NCI-H1417 treated with DMSO at 0.1 percent for 48 hours (cell line): ENCODE results near the gene PARL.
"Not testable (repeated sequence)": the region's sequence is repeated elsewhere in the genome, so short reads cannot be mapped to it uniquely, and the experiment has no call there.

Experiments used
- DNase-seq: peaks from one replicate; lab custom pipeline; 2025; lab: John Stamatoyannopoulos, UW

Gene PARL

DNA sequence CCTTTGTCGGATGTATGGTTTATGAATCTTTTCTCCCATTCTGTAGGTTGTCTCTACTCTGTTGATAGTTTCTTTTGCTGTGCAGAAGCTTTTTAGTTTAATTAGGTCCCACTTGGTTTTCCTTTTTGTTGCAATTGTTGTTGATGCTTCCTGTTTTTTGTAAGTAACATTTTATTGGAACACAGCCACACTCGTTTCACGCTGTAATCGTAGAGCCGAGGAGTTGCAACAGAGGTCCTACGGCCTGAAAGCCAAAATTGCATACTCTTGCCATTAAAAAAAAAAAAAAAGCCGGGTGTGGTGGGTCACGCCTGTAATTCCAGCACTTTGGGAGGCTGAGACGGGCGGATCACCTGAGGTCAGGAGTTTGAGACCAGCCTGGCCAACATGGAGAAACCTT lies 100.2 kb downstream of the PARL start:
- not testable (repeated sequence) for DNase-seq

DNA sequence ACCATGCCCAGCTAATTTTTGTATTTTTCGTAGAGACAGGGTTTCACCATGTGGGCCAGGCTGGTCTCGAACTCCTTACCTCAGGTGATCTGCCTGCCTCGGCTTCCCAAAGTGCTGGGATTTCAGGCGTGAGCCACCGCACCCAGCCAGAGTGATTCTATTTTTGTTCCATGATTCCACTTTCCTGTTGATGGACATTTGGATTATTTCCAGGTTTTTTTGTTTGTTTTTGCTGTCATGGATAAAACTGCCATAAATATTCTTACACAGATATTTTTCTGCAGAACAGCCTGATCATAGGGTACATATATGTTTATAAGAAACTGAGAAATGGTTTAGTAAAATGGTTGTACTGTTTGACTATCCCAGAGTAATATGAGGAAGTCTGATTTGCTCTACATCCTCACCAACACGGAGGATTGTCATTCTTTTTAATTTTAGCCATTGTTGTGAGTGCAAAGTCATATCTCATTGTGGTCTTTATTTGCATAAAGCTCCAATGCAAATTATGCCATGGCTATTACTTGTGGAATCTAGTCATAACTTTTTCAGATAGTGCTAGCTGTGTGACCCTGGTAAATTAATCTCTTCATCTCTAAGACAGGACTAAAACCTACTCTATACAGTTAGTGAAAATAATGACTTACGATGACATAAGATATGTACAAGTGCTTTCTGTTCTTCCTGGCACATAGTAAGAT lies 102.0 kb downstream of the PARL start:
- DNase-seq = no peak

DNA sequence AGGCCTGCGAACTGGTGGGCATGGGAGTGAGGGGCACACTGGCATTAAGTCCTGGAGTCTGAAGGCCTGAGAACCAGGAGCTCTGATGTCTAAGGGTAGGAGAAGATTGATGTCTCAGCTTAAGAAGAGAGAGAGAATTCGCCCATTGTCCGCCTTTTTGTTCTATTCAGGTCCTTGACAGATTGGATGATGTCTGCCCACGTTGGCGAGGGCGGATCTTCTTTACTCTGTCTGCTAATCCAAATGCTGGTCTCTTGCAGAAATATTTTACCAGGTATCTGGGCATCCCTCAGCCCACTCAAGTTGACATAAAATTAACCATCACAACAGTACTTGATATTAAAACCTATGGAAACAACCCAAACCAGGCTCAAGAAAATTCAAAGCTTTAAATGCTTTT lies 103.4 kb downstream of the PARL start:
- no peak for DNase-seq

DNA sequence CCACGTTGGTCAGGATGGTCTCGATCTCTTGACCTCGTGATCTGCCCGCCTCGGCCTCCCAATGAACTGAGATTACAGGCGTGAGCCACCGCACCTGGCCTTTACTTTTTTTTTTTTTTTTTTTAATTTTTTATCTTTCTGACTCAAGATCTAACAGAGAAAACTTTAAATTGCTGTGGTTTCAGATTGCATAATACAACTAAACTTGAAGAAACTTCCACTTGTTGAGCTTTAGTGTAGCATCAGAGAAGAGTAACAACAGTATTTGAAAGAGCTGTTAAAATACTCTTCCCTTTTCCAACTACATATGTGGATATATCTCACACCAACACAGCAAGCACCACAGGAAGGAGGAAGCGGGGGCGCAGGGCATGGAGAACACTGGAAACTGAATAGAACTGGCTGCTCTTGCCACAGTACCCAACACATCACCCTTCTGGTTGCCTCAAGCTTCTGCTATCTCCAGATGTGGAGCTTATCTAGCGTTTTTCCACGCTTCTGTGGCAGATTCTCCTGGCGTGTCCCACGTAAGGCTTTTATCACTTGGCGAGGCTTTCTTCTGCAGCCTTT lies 104.7 kb downstream of the PARL start:
- no peak for DNase-seq
